Testis (tissue), 3 donors: ENCODE results near the gene PGC. TPM values are rescaled to one million over a fixed set of nuclear protein-coding genes. Genes with fewer than 3 reads are reported as not detected.

Experiments
- DNase-seq: peaks from one replicate; pipeline ENCODE4 v3.0.0-alpha.2; 2019
- H3K27ac ChIP-seq, 2 donors: fragments of 200-600 bp; sonication (generic); one replicate each; pipeline ENCODE4 v1.5.1; 2019
- H3K27me3 ChIP-seq: fragments of 200-600 bp; sonication (generic); one replicate; pipeline ENCODE4 v1.5.1; 2019
- H3K36me3 ChIP-seq: fragments of 200-600 bp; sonication (generic); one replicate; pipeline ENCODE4 v1.5.1; 2017; ENCODE audit warnings: low read depth; ENCODE audit errors: missing control alignments
- H3K4me1 ChIP-seq: fragments of 200-600 bp; sonication (generic); one replicate; pipeline ENCODE4 v1.5.1; 2019
- H3K4me3 ChIP-seq, 2 donors: fragments of 200-600 bp; sonication (generic); one replicate each; pipeline ENCODE4 v1.5.1; 2017 to 2019
- H3K9me3 ChIP-seq: fragments of 200-600 bp; sonication (generic); one replicate; pipeline ENCODE4 v1.5.1; 2017
- POLR2A ChIP-seq: fragments of 450-650 bp; IDR thresholded peaks from one replicate; pipeline ENCODE4 v1.6.1; 2017; ENCODE audit warnings: antibody characterized with exemption, mild to moderate bottlenecking, moderate library complexity
- WGBS, 2 donors: methylation state at CpG; one replicate each; pipeline ENCODE4 v1.1.5; 2018; 5-methylcytosine and 5-hydroxymethylcytosine counted together
- intact Hi-C: fragments of 100-400 bp; cut with DNase I; formaldehyde crosslinking; loops from one replicate; pipeline ENCODE4 v1.15.1; 2023; ENCODE audit warnings: low total_unique reads
- polyA plus RNA-seq: library from polyadenylated mRNA; stranded (reverse); fragments of 350-450 nt; fragmentation: Illumina TruSeq; extraction: RNeasy Lipid Tissue Mini Kit (QIAGEN cat#74804); gene quantifications from one replicate; pipeline ENCODE4 v1.2.3, GENCODE V29; 2014; ENCODE audit warnings: low read depth, low replicate concordance; ENCODE audit not compliant: insufficient read depth
- total RNA-seq, 2 donors: library from RNA; depleted of rRNA; stranded (reverse); fragments of >200 nt; gene quantifications; one replicate each; pipeline ENCODE4 v1.2.3, GENCODE V29; 2016
- TF ChIP-seq, protein P1 (sequence below), 3 experiments: fragments of 450-650 bp in 2 of 3; fragments of 200-600 bp in 1 of 3; sonication (generic) in 1 of 3; IDR thresholded peaks; one replicate each; pipeline ENCODE4 v1.5.1; 2016 to 2019; ENCODE audit warnings: antibody characterized with exemption in 3 of 3, mild to moderate bottlenecking in 2 of 3, moderate library complexity in 1 of 3

The PGC gene
- total and polyA plus RNA-seq, 3 donors from 2014 or later = 0.42 to 1.3 TPM; not detected in 1

DNA sequence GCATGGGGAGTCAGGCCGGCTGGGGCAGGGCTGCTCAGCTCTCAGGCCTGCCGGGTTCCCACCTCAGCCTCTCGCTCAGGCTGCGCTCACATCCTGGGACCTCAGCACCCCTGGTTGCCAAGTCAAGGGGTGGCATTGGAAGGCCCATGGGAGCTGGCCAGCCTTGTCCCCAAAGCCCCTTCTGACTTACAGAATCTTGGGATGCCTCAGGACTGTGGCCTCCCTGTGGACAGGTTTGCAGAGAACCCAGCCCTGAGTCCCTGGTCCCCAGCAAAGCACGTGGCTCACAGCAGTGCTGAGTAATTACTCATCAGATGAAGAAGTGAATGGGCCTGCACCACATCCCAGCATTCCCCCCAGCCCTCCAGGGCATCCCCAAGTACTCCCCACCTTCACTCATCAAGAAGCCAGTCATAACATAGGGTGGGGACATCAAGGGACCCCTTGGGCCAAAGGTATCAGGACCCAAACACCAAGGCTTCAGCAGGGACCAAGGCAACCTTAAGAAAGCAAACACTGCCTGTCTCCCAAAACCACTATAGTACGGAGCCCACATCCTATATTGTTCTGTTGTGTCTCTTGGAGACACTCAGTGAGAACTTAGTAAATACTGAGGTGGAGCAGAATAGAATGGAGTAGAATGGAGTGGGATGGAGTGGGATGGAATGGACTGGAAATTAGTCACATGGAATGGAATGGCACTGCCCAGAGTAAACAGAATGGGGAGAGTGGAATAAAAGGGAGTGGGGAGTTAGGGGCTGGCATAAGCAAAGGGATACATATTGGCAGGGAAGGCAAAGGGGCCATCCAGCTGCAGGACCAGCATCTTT is 3.6 kb downstream of the PGC start:
- 88 to 91% methylated on average over 1 to 6 of the region's 6 CpGs for WGBS, 2 donors
- no peaks in the 10 kb centered on the region for H3K36me3 ChIP-seq
- no peak for DNase-seq
- intact Hi-C loops = no loop called here
- H3K9me3 ChIP-seq = no peaks in the 10 kb centered on the region
- TF ChIP-seq, protein P1, sequence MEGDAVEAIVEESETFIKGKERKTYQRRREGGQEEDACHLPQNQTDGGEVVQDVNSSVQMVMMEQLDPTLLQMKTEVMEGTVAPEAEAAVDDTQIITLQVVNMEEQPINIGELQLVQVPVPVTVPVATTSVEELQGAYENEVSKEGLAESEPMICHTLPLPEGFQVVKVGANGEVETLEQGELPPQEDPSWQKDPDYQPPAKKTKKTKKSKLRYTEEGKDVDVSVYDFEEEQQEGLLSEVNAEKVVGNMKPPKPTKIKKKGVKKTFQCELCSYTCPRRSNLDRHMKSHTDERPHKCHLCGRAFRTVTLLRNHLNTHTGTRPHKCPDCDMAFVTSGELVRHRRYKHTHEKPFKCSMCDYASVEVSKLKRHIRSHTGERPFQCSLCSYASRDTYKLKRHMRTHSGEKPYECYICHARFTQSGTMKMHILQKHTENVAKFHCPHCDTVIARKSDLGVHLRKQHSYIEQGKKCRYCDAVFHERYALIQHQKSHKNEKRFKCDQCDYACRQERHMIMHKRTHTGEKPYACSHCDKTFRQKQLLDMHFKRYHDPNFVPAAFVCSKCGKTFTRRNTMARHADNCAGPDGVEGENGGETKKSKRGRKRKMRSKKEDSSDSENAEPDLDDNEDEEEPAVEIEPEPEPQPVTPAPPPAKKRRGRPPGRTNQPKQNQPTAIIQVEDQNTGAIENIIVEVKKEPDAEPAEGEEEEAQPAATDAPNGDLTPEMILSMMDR (IDR thresholded peaks at IDR 0.05) = no peak
- no peak for TF ChIP-seq POLR2A
- H3K27me3 ChIP-seq = no peaks in the 10 kb centered on the region
- H3K27ac ChIP-seq = no peak overlapping the region
- no peaks in the 10 kb centered on the region for H3K4me1 ChIP-seq
- H3K4me3 ChIP-seq = no peak overlapping the region

DNA sequence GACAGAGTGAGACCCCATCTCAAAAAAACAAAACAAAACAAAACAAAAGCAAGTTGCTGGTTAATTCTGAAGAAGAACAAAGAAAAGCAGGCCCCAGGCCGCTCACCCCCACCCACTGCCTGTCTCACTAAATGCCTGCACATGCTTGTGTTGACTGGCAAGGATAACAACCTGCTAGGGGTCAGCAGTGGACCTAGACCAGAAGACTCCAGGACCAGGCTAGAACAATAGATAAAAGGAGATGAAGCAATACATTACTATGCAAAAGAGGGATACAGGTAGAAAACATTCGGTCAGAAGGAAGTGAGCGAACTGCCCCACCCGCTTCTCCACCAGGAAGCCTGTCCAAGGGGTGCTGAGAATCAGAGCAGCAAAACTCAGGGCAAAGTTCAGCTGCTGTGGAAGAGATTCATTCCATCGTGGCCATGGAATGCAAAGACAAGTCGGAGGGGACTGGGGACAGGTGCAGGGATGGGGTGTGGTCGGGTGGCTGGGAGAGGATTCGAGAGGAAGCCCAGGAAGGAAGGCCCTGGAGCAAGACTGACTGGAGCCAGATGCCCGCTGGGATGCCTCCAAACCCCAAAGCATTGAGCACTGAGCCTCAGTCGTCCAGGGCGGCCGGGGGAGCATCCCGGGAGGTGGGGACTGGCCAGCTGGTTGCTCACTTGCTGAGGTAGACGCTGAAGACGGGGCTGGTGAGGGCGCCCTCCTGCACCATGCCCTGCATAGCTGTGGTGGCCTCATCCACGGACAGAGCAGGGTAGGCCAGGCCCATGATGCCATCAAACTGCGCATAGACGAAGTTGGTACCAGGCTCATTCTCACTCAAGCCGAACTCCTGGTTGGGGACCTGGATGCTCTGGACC is 5.3 kb downstream of the PGC start:
- Histone ChIP-seq H3K4me3 (no peak overlapping the region), H3K36me3 (no peaks in the 10 kb centered on the region), H3K9me3 (no peaks in the 10 kb centered on the region), H3K4me1 (no peaks in the 10 kb centered on the region), H3K27me3 (no peaks in the 10 kb centered on the region), H3K27ac (no peak overlapping the region)
- intact Hi-C loops = no loop called here
- 86 to 87% methylated on average over 18 to 20 of the region's 20 CpGs for WGBS, 2 donors
- no peak for DNase-seq
- no peak for TF ChIP-seq POLR2A
- TF ChIP-seq, protein P1 (IDR thresholded peaks at IDR 0.05) = no peak

DNA sequence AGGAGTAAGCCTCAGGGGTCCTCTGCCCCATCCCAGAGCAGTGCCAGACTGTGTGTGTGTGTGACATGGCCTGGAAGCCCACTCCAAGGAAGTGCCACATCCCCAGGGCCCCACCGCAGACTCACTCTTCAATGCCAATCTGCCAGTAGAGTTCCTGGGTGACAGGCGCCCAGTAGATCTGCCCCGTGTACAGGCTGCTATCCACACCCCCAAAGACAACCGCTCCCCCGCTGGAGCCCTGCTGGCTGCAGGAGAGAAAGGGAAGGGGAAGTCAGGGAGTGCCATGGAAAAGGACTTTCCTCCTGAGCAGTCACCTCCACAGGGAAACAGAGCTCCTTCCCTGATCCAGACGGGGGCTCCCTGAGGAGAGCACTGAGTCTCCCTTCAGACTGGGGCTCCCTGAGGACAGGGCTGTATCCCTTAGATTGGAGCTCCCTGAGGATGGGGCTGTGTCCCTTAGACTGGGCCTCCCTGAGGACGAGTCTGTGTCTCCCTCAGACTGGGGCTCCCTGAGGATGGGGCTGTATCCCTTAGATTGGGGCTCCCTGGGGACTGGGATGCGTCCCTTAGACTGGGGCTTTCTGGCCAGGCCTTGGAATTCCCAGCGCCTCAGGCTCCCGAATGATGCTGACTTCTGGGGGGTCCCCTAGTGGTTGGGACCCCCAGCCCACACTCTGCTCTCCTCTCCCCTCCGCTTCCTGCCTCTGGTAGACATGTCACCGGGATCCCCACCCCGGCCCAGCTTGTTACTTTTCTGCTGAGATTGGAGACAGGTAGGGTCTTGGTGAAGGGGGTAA is 6.6 kb downstream of the PGC start:
- no peak overlapping the region for H3K27ac ChIP-seq
- peaks cover 4% of the 10 kb centered on the region for H3K4me1 ChIP-seq
- H3K9me3 ChIP-seq = no peaks in the 10 kb centered on the region
- TF ChIP-seq, protein P1 (IDR thresholded peaks at IDR 0.05) = no peak
- TF ChIP-seq POLR2A = no peak
- no peak overlapping the region for H3K4me3 ChIP-seq
- H3K36me3 ChIP-seq = no peaks in the 10 kb centered on the region
- intact Hi-C loops = no loop called here
- H3K27me3 ChIP-seq = no peaks in the 10 kb centered on the region
- WGBS, 2 donors = 90 to 91% methylated on average over 8 to 13 of the region's 13 CpGs
- DNase-seq = no peak

DNA sequence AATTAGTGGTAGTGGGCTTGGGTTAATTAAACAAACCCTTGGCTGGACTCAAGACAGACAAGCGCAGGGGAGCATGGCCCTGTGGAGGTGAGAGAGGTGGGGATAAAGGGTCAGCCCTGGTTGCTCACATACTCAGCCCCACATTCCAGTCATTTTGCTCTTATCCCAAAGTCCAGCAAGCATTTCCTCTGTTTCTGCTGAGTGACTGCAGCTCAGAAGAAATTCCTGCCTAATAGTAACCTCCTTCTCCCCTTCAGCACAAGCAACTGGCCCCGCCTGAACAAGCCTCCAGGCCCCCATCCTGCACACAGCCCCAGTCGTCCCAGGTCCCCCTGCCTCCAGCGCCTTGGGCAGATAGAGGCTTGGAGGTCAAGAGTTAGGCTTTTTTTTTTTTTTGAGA is 8.2 kb downstream of the PGC start:
- intact Hi-C loops = no loop called here
- no peak for DNase-seq
- H3K4me3 ChIP-seq = no peak overlapping the region

More for the DNA sequence above, 8.2 kb downstream of the PGC start:
- H3K4me1 ChIP-seq = peaks cover 4% of the 10 kb centered on the region
- H3K9me3 ChIP-seq = no peaks in the 10 kb centered on the region
- H3K36me3 ChIP-seq = no peaks in the 10 kb centered on the region
- no peaks in the 10 kb centered on the region for H3K27me3 ChIP-seq
- TF ChIP-seq, protein P1 (IDR thresholded peaks at IDR 0.05) = no peak
- TF ChIP-seq POLR2A = no peak
- 75 to 80% methylated on average over 4 of the region's 4 CpGs for WGBS, 2 donors
- H3K27ac ChIP-seq = no peak overlapping the region
